HG03139 (cell line): ENCODE results near the gene MSI2.

Source experiments
- ATAC-seq: cut with Tn5 transposase; IDR thresholded peaks from one replicate; pipeline ENCODE4 v1.9.1; 2021; ENCODE audit not compliant: unreplicated experiment

MSI2 gene

DNA sequence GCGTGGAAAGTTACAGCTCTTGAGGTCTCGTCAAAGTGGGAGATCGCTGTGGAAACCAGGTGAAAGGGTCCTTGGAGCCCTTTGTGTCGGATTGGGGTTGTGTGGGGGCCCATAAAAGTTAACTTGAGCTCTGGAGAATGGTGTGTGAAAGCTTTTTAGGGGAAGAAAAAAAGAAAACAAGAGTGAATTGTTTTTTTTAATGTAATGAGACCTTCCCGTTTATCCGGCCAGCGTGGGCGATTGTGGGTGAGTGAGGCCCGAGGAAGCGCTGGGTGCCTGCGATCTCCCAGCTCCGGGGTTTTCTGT lies 150.6 kb downstream of the MSI2 start:
- no peak for ATAC-seq

GRCh38 chr17:57407287-57408070 lies 151.2 kb downstream of the MSI2 start:
- no peak for ATAC-seq

- no peak for ATAC-seq
Measured at GRCh38 chr17:57408071-57408811, 151.9 kb downstream of the MSI2 start.

DNA sequence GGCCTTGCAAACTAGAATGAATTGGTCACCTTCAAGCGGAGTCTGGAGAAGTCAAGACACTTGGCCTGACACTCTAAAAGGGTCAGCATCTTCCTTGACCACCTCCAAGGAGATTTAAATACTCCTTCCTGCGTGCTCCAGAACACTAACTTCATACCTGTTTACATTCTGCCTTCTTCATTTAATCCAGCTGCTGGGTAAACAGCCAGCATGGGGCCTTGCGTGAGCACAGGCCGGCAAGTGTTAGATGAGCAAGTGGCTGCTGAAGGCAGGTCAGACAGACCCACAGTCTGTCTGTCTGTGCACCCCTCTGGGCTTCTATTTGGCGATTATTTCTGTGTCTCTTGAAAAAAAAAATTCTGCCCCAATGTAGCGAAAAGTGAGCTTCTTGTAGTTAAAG lies 153.8 kb downstream of the MSI2 start:
- ATAC-seq = no peak

DNA sequence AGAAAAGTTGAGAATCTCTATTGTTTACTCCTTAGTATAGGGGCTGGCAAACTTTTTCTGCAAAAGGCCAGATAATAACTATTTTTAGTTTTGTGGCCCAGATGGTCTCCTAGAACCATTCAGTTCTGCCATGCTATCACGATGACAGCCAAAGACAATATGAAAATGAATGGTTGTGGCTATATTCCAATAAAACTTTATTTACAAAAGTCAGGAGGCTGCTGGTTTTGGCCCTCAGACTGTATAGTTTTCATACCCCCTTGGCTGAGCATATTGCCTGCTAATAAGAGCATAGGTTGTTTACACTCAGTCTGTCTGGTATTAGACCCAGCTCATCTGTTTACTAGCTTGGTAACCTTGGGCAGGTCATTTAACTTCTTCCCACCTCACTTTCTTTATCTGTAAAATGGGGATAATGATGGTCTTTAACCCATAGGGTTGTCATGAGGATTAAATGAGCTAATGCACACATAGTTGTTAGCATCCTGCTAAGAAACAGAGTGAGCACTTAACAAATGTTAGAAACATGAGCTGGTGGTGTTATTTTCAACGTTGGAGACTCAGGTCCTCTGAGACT lies 156.3 kb downstream of the MSI2 start:
- no peak for ATAC-seq

DNA sequence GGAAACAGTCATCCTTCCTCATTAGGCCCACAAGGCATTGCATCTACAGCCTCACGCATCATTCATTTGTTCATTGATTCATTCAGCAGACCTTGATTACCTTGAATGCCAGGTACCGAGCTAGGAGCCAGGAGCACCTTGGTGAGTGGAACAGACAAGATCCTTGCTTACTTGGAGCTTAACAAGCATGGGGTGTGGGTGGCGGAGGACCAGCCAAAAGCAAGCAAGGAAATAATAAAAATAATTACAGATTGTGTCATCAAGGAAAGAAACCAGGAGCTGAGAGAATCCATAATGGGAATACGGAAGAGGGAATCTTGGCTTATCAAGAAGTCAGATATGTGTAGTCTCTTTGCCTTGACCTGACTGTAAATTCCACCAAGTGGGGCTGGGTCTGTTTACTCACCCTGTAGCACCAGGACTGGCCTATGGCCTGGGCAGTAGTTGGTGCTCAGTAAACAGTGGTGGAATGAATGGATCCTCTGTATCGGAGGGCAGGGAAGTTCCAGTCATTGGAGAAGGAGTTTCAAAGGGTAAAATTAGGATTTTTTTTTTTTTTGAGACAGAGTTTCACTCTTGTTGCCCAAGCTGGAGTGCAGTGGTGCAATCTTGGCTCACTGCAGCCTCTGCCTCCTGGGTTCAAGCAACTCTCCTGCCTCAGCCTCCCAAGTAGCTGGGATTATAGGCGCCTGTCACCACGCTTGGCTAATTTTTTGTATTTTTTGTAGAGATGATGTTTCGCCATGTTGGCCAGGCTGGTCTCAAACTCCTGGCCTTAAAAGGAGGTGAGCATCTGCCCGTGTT lies 157.7 kb downstream of the MSI2 start:
- no peak for ATAC-seq

DNA sequence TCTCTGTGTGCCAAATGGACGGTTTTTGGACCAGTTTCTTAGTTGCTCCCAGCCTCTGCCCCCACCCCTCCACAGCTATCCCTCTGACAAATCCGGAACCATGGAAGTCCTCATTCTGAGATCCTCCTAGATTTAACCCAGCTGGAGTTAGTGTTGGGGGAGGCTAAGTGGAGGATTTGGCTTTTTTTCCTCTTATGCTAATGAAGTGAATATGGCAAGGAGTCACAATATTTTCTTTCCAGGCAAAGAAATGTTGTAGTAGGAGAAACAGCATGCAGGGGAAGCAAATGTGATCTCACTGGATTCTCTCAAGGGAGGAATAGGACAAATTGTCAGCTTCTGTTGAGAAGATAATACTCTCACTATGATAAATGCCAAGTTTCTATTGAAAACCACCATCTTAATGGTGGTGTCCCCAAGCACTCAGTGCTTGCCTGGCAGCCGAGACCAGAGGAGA lies 159.5 kb downstream of the MSI2 start:
- ATAC-seq = no peak

GRCh38 chr17:57416369-57416768 lies 160.0 kb downstream of the MSI2 start:
- ATAC-seq = no peak

DNA sequence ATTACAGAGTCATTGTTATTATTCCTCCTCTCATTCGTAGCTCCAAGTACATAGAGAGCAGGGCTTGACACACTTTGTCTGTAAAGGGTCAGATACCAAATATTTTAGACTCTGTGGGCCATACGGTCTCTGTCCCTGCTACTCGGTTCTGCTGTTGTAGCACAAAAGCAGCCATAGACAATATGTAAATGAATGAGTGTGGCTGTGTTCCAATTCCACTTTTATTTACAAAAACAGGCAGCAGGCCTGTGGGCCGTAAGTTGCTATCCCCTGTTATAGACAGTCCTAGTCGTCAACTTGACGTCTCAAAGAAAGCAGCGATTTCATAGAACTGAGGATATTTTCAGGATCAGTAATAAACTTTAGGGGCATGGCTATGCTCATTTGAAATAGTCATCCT lies 161.6 kb downstream of the MSI2 start:
- no peak for ATAC-seq

- ATAC-seq = no peak
Measured at GRCh38 chr17:57418463-57419246, 162.3 kb downstream of the MSI2 start.

DNA sequence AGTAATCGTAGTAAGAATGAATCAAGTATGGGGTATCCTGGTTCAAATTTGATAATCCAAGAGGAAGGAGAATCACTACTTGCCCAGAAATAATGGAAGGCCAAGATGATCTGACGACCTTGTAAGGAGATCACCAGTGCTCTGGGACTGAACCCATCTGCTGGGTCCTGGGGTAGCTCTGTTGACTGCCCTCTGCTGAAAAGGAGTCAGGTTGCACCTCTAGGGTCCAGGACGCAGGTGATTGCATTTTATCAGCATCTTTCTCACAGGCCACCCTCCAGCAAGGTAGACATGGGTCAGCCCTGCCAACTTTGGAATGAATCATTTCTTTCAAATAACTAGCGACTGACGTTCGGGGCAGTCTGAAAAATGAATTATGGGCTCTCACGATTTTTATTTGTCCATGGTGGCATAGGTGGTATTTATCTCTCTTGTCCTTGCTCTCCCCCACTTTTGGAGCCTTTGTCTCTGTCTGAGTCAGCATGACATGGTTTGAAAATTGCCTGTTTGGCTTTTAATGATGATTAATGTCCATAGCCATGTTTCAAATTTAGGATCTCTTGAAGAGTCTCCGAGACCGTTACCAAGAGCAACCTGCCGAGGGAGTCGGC lies 163.7 kb downstream of the MSI2 start:
- ATAC-seq = no peak

GRCh38 chr17:57420734-57421717 lies 164.7 kb downstream of the MSI2 start:
- no peak for ATAC-seq

DNA sequence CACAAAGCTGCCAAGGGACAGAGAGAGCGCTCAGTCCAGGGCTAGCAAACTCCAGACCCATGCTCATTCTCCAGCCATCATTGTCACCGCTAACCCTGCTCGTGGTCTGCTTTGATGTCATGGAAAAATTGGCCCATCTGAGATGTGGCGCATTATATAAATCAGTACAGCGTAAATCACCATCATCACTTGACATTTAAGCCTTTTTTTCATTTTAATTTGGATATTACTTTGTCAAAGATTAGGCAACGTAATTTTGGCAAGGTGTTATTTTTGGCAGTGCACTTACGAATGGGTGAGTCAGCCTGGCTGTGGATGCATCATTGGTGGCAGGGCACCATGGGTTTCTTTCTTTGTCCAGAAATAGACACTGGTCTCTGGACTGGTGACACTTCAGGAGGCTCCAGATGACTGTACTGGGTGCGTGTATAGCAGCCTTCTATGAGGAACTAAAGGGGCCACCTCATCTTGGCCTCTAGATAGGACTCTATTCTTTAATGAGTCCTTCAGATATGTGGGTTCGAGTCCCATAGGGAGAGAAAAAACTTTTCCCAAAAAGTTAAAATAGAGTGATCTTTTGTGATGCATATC lies 166.3 kb downstream of the MSI2 start:
- ATAC-seq = peak; percentile 66

- ATAC-seq = no peak
Measured at GRCh38 chr17:57423541-57423940, 167.2 kb downstream of the MSI2 start.

DNA sequence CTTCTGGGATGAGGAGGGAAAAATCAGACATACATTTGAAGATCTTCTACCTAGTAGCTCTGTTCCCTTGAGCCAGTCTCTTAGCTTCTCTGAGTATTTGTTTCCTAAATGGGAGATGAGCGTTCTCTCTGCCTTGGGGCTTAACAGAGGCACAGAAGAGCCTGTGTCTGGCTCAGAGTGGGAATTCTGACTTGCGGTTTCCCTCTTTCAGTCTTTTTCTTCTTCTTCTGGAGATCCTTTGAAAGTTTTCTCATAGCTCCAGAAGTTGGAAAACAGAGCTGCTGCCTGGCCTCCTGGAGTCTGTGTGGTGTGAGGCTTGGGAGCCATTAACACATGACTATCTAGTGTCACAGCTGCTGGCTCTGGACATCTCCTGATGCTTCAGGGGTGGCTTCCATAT lies 167.9 kb downstream of the MSI2 start:
- ATAC-seq = no peak

- no peak for ATAC-seq
Measured at GRCh38 chr17:57424777-57425188, 168.5 kb downstream of the MSI2 start.

DNA sequence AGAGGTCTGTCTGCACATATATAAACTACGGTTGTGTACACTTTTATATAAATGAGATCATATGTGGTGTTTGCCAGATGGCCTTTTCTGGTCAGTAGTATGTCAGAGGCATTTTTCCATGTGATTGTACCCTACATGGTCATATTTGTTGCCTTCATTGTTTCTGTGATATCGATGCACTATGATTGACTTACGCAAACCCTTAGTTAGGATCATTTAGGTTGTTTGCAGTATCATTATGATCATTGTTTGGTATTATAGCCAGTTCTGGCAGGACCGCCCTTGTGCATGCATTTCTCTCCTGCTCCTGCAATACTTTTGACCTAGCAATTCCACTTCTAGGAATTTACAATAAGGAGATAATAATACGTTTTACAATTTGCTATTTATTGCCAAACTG lies 169.1 kb downstream of the MSI2 start:
- ATAC-seq = no peak
